ENCODE data around the gene SPPL2B.

Gene SPPL2B

DNA sequence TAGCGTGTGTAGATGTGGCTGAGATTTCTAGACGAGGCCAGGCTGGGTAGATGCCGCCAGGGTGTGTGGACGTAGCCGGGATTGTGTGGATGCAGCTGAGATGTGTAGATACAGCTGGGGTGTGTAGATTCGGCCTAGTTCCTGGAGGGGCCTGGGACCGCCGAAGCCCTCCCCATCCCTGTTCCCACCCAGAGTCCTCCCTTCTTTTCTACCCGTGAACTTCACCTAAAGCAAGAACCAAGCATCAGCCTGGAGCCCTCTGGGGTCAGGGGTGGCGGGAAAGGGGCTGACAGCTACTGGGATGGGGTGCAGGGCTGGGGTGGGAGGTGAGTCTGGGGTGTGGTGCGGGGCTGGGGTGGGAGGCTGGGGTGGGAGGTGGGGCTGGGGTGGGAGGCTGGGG lies 32.3 kb downstream of the SPPL2B start:
- in situ Hi-C loops (cut with HindIII; ENCODE audit: low sequenced_read_pairs), result no loop called here
- TF ChIP-seq, protein P1, sequence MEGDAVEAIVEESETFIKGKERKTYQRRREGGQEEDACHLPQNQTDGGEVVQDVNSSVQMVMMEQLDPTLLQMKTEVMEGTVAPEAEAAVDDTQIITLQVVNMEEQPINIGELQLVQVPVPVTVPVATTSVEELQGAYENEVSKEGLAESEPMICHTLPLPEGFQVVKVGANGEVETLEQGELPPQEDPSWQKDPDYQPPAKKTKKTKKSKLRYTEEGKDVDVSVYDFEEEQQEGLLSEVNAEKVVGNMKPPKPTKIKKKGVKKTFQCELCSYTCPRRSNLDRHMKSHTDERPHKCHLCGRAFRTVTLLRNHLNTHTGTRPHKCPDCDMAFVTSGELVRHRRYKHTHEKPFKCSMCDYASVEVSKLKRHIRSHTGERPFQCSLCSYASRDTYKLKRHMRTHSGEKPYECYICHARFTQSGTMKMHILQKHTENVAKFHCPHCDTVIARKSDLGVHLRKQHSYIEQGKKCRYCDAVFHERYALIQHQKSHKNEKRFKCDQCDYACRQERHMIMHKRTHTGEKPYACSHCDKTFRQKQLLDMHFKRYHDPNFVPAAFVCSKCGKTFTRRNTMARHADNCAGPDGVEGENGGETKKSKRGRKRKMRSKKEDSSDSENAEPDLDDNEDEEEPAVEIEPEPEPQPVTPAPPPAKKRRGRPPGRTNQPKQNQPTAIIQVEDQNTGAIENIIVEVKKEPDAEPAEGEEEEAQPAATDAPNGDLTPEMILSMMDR (IDR thresholded peaks at IDR 0.05; ENCODE audit: low read depth, low read length), result no peak
- H3K4me3 ChIP-seq (ENCODE audit: low read depth, low read length), result no peak overlapping the region
- DNase-seq (ENCODE audit: low read depth, low spot score), result no peak

DNA sequence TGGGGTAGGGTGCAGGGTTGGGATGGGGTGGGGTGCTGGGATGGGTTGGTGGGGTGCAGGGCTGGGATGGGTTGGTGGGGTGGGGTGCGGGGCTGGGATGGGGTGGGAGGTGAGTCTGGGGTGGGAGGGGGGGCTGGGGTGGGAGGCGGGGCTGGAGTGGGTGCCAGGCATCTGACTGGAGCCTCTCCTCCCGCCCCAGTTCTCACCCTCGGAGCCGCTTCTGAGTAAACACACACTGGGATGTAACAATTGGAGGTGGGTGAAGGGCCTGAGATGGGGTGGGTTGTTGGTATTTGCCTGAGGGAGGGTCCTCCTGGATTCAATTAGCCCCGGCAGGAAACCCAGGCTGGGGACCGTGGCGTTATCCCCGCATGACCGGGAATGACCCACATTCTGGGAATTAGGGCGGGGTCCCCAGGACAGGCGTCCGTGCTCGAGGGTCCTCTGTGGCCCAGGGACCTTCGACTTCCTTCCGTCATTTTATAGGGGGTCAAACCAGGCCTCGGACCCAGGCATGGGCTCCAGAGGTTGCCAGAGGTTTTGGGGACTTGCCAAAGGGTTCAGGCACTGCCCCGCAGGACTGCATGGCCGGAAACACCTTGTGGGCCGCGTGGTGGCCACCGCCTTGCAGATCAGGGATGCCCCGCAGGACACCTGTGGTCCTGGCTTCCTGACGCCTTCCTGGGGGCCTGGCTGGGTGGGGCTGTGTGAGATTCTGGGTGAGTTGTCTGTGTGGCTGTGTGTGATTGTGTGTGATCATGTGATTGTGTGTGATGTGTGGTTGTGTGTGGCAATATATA lies 33.0 kb downstream of the SPPL2B start:
- DNase-seq (ENCODE audit: low read depth, low spot score), result no peak
- in situ Hi-C loops (cut with HindIII; ENCODE audit: low sequenced_read_pairs), result no loop called here
- TF ChIP-seq, protein P1 (IDR thresholded peaks at IDR 0.05; ENCODE audit: low read depth, low read length), result no peak
- H3K4me3 ChIP-seq (ENCODE audit: low read depth, low read length), result no peak overlapping the region

DNA sequence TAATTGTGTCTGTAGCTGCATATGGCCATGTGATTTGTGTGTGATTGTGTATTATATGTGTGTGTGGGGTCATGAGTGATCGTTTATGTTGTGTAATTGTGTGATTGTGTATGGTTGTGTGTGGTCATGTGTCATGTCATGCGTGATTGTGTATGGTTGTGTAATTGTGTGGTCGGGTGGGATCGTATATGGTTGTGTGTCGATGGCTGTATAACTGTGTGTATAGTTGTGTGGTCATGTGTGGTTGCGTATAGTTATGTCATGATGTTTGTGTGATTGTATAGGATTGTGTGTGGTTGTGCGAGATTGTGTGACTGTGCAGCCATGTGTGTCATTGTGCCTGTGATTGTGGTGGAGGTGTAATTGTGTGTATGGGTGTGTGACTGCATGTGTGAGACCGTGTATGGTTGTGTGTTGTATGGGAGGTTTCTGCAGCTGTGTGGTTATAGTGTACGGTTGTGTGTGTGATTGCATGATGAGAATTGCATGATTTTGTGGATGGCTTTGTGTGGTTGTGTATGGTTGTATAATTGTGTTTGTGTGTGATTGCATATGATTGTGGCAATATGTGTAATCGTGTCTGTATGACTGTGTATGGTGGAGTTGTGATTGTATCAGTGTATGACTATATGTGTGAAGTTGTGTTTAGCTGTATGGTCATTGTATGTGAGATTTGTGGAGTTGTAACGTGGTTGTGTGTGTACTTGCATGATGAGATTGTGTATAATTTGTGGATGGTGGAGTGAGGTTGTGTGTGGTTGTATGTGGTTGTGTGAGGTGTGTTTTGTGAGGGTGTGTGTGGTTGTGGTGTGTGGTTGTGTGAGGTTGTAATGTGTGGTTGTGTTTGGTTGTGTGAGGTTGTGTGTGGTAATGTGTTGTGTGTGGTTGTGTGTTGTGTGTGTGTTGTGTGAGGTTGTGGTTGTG lies 33.8 kb downstream of the SPPL2B start:
- H3K4me3 ChIP-seq (ENCODE audit: low read depth, low read length), result no peak overlapping the region
- no peak for DNase-seq (ENCODE audit: low read depth, low spot score)
- TF ChIP-seq, protein P1 (IDR thresholded peaks at IDR 0.05; ENCODE audit: low read depth, low read length), result no peak
- in situ Hi-C loops (cut with HindIII; ENCODE audit: low sequenced_read_pairs), result no loop called here

DNA sequence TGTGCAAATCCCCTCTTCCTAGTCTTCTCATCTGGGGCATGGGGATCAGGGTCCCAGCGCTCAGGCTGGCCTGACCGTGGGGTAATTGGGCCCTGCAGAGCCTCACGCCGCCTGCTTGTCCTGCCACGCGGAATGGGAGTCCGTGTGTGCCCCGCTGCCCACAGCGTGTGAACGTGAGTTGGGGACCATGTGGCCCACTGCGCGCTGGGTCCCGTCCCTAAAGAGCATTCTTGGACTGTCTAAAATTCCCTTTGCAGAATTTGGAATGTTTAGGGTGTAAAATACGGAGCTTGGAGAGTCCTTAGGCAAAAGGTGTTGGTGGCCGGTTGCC lies 34.5 kb downstream of the SPPL2B start:
- in situ Hi-C loops (cut with HindIII; ENCODE audit: low sequenced_read_pairs), result no loop called here
- no peak overlapping the region for H3K4me3 ChIP-seq (ENCODE audit: low read depth, low read length)

DNA sequence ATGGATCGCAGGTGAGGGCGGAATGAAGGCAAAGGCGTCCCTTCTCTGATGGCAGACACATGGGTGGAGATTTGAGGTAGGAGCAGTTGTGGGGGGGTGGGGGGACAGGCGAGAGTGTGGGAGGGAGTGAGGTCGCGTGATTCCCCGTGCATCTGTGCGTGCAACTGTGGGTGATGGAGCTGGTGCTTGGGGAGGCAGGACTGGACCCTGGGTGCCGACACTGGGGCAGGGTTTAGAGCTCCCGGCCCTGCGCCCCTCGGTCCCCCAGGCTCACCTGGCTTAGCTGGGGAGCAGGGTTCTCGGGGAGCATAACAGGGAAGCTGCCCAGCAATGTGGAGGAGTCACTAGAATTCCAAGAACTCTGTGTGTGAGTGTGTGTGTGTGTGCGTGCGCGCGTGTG lies 34.9 kb downstream of the SPPL2B start:
- TF ChIP-seq, protein P1 (IDR thresholded peaks at IDR 0.05; ENCODE audit: low read depth, low read length), result no peak
- in situ Hi-C loops (cut with HindIII; ENCODE audit: low sequenced_read_pairs), result no loop called here
- no peak overlapping the region for H3K4me3 ChIP-seq (ENCODE audit: low read depth, low read length)

More for the DNA sequence above, 34.5 kb downstream of the SPPL2B start:
- TF ChIP-seq, protein P1 (IDR thresholded peaks at IDR 0.05; ENCODE audit: low read depth, low read length), result no peak
- no peak for DNase-seq (ENCODE audit: low read depth, low spot score)

DNA sequence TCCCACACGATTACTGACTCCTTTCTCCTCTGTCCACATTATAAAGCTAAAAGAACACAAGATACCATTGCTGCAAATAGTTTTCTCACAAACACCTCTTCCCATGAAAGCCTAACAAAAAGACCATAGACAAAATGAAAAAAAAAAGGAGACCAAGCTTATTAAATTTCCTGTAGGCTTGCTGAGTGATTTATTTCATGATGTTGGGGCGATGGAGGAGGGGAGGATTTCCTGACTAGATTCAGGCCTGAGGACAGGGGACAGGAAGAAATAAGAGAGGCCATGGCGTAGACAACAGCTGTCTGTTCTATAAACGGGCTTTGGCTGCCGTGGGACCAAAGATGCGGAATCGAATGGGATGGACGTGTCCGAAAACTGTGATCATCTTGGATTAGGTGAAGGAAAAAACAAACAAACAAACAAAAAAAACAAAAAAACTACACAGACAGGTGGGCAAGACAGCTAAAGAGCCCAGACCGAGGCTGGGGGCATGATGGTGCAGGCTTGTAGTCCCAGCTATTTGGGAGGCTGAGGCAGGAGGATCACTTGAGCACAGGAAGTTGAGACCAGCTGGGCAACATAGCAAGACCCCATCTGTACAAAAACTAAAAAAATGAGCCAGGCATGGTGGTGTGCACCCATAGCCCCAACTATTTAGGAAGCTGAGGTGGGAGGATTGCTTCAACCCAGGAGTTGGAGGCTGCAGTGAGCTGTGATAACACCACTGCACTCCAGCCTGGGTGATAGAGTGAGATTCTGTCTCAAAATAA lies 36.9 kb downstream of the SPPL2B start:
- H3K4me3 ChIP-seq (ENCODE audit: low read depth, low read length), result no peak overlapping the region
- DNase-seq (ENCODE audit: low read depth, low spot score), result no peak
- TF ChIP-seq, protein P1 (IDR thresholded peaks at IDR 0.05; ENCODE audit: low read depth, low read length), result no peak
- in situ Hi-C loops (cut with HindIII; ENCODE audit: low sequenced_read_pairs), result no loop called here

More for the DNA sequence above, 34.9 kb downstream of the SPPL2B start:
- no peak for DNase-seq (ENCODE audit: low read depth, low spot score)
